Endometrium (tissue), 2 donors: ENCODE results near the gene WDR46.
"Not testable (repeated sequence)": the region's sequence is repeated elsewhere in the genome, so short reads cannot be mapped to it uniquely, and the experiment has no call there.

Experiments
- FAIRE-seq: peaks from 2 replicates; lab custom pipeline; 2012; peaks lifted over from hg19 to GRCh38; lab: Jason Lieb, UNC
- donor health status: control.
- donor health status: control.

Gene WDR46

DNA sequence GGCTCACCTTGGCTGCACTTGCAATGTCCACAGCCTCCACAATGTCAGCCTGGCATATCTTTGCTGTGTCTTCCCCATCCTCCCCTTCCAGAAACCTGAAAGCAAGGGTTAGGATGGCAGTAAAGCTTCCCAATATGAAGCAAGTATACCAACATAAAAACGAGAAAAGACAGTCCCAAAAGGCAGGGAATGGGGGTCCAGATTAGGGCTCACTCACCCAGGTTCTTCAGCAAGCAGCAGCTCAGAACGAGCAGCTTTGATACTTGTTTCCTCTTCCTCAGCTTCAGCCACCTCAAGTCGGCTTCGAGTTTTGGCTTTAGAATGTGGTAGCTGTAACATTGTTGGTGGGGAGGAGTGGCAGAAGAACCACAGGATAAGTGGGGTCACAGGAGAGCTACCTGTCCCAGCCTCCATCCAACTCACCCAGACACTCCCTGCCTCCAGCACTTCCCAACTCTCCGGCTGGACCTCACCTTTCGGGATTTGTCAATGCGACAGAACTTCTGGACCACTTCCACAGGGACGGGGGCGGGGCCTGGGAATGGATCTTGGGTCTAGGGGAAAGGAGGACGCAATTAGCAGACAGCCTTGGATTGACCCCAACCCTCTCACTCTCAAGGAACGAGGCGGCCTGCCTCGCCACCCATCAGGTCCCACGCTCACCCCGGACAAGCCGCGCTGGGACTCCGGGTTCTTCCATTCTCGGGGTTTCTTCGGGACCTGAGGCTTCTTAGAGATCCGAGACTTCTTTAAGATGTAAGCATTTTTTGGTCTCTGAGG is 708 bp downstream of the WDR46 start:
- FAIRE-seq: no peak

GRCh38 chr6:33286946-33287914 is 1.8 kb downstream of the WDR46 start:
- FAIRE-seq: no peak

GRCh38 chr6:33285214-33285613 is 3.8 kb downstream of the WDR46 start:
- not testable (repeated sequence) for FAIRE-seq

DNA sequence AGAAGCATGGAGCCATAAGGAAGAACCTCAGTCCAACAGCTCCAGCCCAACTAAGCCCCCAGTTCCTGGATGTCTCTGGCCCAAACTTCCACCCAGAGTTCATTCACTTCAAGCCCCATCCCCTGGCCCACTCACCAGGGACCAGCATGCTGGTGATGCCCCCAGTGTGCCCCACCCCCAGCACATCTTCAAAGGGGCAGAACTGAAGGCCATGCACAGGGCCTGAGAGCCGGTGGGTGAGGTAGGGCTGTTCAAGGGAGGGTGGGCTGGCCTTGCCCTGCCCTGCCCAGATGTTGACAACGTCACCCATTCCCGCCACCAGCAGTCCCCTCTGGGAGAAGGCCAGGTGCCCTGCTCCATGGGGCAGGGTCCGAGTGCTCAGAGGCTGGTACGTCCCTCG is 8.5 kb downstream of the WDR46 start:
- FAIRE-seq: no peak

DNA sequence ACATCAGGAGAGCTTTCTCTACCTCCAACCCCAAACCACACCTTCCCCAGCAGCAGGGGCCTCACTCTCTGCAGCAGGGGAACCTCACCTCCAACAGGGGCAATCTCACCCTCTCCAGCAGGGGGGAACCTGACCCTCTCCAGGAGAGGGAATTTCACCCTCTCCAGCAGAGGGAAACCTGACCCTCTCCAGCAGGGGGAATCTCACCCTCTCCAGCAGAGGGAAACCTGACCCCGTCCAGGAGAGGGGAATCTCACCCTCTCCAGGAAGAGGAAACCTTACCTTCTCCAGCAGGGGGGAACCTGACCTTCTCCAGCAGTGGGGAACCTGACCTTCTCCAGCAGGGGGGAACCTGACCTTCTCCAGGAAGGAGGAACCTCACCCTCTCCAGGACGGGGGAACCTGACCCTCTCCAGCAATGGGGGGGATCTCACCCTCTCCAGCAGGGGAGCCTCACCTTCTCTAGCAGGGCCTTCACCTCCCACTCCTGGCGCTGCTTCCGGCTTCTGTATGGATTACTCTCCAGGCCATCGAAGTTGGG is 9.0 kb downstream of the WDR46 start:
- FAIRE-seq: no peak

GRCh38 chr6:33279257-33279695 is 9.8 kb downstream of the WDR46 start:
- FAIRE-seq: no peak

DNA sequence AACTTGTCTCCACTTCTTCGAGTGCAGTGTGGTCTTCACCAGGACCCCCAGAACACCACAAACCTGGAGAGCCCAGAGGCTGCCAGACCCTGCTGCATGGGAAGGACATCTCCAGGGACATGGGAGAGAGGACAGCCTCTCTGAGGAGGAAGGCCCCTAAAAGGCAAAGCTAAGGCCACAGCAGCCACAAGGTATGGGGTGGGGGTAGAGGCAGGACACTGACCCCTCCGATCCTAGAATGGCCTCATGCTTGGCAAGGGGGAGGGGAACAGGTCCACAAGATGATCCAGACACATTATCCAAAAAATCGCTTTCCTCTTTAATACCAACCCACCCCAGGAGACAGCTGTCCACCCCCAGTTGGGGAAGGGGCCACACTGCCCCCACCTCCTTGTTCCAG is 10.2 kb downstream of the WDR46 start:
- no peak for FAIRE-seq

DNA sequence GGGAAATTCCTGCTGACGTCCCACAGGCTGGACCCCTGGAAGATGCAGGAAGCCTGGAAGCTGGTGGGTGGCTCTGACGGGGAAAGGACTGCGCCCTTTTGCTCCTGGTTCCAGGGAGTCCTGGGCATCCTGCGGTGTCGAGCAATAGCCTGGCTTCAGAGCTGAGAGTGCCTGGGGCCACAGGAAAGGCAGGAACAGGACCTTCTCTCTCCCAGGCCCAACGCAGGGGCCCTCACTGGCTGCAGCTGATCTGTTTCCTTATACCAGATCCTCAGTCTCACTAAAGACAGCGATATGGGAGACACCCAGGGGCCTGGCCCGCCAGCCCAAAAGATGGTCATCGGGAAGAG is 10.7 kb downstream of the WDR46 start:
- no peak for FAIRE-seq

DNA sequence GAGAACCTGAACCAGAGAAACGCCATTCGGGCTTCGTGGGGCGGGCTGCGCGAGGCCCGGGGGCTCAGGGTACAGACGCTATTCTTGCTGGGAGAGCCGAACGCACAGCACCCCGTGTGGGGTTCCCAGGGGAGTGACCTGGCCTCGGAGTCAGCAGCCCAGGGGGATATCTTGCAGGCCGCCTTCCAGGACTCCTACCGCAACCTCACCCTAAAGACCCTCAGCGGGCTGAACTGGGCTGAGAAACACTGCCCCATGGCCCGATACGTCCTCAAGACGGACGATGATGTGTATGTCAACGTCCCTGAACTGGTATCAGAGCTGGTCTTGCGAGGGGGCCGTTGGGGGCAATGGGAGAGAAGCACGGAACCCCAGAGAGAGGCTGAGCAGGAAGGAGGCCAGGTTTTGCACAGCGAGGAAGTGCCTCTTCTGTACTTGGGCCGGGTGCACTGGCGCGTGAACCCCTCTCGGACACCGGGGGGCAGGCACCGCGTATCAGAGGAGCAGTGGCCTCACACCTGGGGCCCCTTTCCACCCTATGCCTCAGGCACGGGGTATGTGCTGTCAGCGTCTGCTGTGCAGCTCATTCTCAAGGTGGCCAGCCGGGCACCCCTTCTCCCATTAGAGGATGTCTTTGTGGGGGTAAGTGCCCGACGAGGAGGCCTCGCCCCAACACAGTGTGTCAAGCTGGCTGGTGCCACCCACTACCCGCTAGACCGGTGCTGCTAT is 11.2 kb downstream of the WDR46 start:
- FAIRE-seq: no peak

GRCh38 chr6:33276864-33277662 is 12.0 kb downstream of the WDR46 start, which contains the start of gene B3GALT4:
TSS of gene B3GALT4 (plus strand) at chr6:33277123. CDS start at chr6:33277420, 297 bp downstream.
- FAIRE-seq: no peak

DNA sequence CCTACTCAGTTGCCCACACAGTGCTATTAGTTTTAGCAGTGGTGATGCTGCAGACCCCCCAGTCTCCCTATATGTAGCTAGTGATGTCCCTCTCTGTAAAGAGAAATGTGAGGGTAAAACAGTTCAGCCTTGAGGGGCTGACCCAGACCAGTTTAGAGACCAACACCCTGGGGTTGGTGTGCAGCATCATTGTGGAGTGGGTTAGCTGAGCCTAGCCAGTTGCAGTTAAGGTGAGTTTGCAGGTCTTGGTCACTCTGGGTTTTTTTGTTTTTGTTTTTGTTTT is 12.5 kb downstream of the WDR46 start:
- FAIRE-seq: no peak

- not testable (repeated sequence) for FAIRE-seq
These were observed 13.1 kb downstream of the WDR46 start for GRCh38 chr6:33275795-33276580.

DNA sequence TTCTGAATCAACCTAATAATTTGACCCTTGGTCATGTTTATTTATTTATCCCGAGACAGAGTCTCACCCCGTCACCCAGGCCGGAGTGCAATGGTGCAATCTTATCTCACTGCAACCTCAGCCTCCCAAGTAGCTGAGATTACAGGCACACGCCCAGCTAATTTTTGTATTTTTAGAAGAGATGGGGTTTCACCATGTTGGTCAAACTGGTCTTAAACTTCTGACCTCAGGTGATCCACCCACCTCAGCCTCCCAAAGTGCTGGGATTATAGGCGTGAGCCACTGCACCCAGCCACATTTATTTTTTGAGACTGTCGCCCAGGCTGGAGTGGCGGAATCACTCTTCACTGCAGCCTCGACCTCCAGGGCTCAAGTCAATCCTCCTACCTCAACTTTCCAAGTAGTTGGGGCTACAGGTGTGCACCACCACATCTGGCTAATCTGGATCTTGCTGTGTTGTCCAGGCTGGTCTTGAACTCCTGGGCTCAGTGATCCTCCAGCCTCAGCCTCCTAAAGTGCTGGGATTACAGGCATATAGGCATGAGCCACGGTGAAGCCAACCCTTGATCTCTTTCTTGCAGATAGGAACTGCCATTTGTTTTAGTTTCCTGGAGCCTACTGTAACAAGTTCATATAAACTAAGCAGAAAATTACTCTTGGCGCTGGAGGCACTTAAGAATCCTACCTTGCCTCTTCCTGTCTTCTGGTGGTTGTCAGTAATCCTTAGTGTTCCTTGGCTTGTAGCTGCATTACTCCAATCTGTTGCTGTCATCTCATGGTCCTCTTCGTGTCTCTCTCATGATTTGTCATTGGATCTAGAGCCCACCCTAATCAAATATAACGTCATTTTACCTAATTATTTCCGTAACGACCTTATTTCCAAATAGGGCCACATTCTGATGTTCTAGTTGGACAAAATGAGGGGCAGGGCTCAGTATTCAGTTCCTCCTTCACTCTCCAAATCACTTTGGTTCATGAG is 14.8 kb downstream of the WDR46 start:
- no peak for FAIRE-seq

DNA sequence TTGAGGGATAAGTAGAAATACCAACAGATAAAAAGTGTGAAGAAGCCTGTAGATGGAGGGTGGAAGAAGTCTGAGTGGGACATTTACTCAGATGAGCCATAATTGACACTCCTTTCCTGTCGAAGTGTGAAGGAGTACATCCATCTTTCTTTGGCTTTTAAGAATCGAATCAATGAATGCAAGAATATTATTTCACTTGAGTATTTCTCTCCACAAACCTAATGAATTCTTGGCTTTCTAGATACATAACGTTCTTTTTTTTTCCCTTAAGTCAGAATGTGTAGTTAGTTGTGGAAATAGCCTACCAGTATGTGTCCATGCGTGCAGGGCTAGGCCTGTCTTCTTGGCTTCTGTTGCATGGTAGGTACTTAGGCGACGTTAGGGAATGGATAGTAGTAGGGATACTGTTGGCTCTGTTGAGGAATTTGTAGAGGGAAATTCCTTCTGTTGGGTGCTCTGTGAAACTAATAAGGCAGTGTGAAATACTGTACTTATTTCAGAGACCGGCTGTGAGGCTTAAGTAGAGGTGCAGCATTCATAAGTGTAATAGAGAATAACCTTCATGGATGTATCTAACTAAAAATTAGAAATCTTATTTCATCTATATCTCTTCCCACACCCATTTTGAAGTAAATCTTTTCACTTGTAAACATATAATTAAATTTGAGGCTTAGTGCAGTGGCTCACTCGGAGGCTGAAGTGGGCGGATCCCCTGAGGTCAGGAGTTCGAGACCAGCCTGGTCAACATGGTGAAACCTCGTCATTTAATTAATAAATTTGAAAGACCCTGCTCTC is 15.7 kb downstream of the WDR46 start:
- FAIRE-seq: no peak

DNA sequence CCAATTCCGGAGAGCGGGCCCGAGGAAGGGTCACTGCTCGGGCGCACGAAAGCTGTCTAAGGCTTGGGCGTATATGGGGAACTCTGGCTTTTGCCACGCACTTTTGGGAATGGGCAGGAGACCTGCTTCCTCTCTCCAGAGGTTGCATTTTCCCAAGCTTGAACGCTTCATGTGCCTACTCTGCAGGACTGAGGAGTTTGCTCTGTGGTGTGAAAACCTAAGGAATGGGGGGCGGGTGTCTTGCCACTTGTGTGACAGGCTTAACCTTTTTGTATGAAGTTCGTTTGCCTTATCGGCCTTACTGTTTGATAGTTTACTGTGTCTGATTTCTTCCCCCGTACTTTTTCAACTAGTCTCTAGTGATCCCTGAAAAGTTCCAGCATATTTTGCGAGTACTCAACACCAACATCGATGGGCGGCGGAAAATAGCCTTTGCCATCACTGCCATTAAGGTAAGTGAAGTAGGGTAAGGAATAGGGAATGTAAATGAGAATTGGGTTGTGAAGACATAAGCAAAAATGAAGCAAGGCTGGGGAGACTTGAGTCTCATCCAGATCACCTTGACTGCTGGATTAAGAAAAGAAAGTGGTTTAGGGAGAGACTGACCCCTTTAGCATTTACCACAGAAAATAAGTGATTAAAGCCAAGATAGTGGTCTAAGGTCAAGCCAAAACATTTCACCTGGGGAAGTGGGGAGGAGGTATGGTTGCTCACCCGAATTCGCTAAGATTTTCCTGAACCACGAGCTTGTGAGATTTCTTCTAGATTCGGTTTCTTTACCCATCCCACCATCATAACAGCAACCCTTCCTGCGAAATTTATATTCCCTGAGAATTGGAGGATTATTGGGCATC is 16.5 kb downstream of the WDR46 start:
- FAIRE-seq: no peak

GRCh38 chr6:33271468-33272274 is 17.4 kb downstream of the WDR46 start, which contains the start of the genes RPS18 and VPS52:
TSS of gene RPS18 (plus strand) at chr6:33272075. CDS start at chr6:33272120, 45 bp downstream.
TSS of gene VPS52 (minus strand) at chr6:33271876. CDS start at chr6:33271675, 201 bp downstream.
- peak; percentile 87 for FAIRE-seq

GRCh38 chr6:33271117-33271467 is 17.9 kb downstream of the WDR46 start:
- no peak for FAIRE-seq
